GM12878 (cell line): Measurements from ENCODE around the gene PHRF1. TPM values are rescaled to one million over a fixed set of nuclear protein-coding genes. Genes with fewer than 3 reads are reported as not detected.

Experiments
- BHLHE40 ChIP-seq, 2 experiments: fragments of 450-650 bp in 1 of 2; IDR thresholded peaks; 2 replicates each; pipeline ENCODE4 v1.6.1; 2011 to 2017; ENCODE audit warnings: low read depth in 2 of 2, borderline replicate concordance in 1 of 2, improper control_type of control experiment in 1 of 2, low read length in 1 of 2, mild to moderate bottlenecking in 1 of 2
- CHD2 ChIP-seq: IDR thresholded peaks from 2 replicates; pipeline ENCODE4 v1.6.1; 2011; ENCODE audit warnings: low read depth, low read length, improper control_type of control experiment, borderline replicate concordance
- CREM ChIP-seq: IDR thresholded peaks from 2 replicates; pipeline ENCODE4 v1.6.1; 2014; ENCODE audit warnings: antibody characterized with exemption, low read depth
- HCFC1 ChIP-seq: fragments of 150-350 bp; IDR thresholded peaks from 2 replicates; pipeline ENCODE4 v1.6.1; 2014; ENCODE audit warnings: low read length
- KLF5 ChIP-seq: fragments of 450-650 bp; IDR thresholded peaks from 2 replicates; pipeline ENCODE4 v1.6.1; 2014; ENCODE audit warnings: mild to moderate bottlenecking; ENCODE audit not compliant: partially characterized antibody
- LARP7 ChIP-seq: fragments of 450-650 bp; IDR thresholded peaks from 2 replicates; pipeline ENCODE4 v1.6.1; 2017; ENCODE audit warnings: mild to moderate bottlenecking
- MEF2A ChIP-seq: IDR thresholded peaks from 2 replicates; pipeline ENCODE4 v1.6.1; 2011; ENCODE audit warnings: low read depth, mild to moderate bottlenecking, low read length, moderate library complexity; ENCODE audit not compliant: insufficient read depth
- MEF2B ChIP-seq: fragments of 450-650 bp; IDR thresholded peaks from 2 replicates; pipeline ENCODE4 v1.6.1; 2018; ENCODE audit warnings: mild to moderate bottlenecking, moderate library complexity; ENCODE audit not compliant: partially characterized antibody, poor library complexity, severe bottlenecking
- MTA3 ChIP-seq: IDR thresholded peaks from 2 replicates; pipeline ENCODE4 v1.6.1; 2012; ENCODE audit warnings: low read length, inconsistent platforms, borderline replicate concordance
- MXI1 ChIP-seq: fragments of 150-350 bp; IDR thresholded peaks from 2 replicates; pipeline ENCODE4 v1.6.1; 2011; ENCODE audit warnings: low read depth, mild to moderate bottlenecking, inconsistent platforms, low read length, improper control_type of control experiment
- NR2F1 ChIP-seq: fragments of 450-650 bp; conservative IDR thresholded peaks from 2 replicates; pipeline ENCODE4 v1.6.1; 2017; ENCODE audit warnings: mild to moderate bottlenecking
- PAX5 ChIP-seq: IDR thresholded peaks from 2 replicates; pipeline ENCODE4 v1.6.1; 2011; ENCODE audit warnings: low read depth, low read length, borderline replicate concordance
- POU2F2 ChIP-seq: IDR thresholded peaks from 3 replicates; pipeline ENCODE4 v1.6.1; 2011; ENCODE audit warnings: low read depth, mild to moderate bottlenecking, low read length, borderline replicate concordance
- RAD51 ChIP-seq: fragments of 450-650 bp; IDR thresholded peaks from 2 replicates; pipeline ENCODE4 v1.6.1; 2016; ENCODE audit warnings: moderate library complexity, mild to moderate bottlenecking, inconsistent platforms
- RB1 ChIP-seq: fragments of 450-650 bp; formaldehyde crosslinking; IDR thresholded peaks from 2 replicates; pipeline ENCODE4 v1.6.1; 2017; ENCODE audit warnings: mild to moderate bottlenecking, borderline replicate concordance
- SIX5 ChIP-seq: IDR thresholded peaks from 2 replicates; pipeline ENCODE4 v1.6.1; 2011; ENCODE audit warnings: mild to moderate bottlenecking, low read depth, low read length, moderate library complexity; ENCODE audit not compliant: severe bottlenecking
- SPI1 ChIP-seq: IDR thresholded peaks from 2 replicates; pipeline ENCODE4 v1.6.1; 2011; ENCODE audit warnings: low read depth, mild to moderate bottlenecking, low read length, moderate library complexity, borderline replicate concordance; ENCODE audit not compliant: insufficient read depth
- STAT3 ChIP-seq: IDR thresholded peaks from 2 replicates; pipeline ENCODE4 v1.6.1; 2011; ENCODE audit warnings: low read depth, low read length, improper control_type of control experiment
- TAF1 ChIP-seq: IDR thresholded peaks from 2 replicates; pipeline ENCODE4 v1.6.1; 2011; ENCODE audit warnings: mild to moderate bottlenecking, low read depth, low read length, borderline replicate concordance
- TCF3 ChIP-seq: IDR thresholded peaks from 2 replicates; pipeline ENCODE4 v1.6.1; 2012; ENCODE audit warnings: low read depth, mild to moderate bottlenecking, low read length, borderline replicate concordance; ENCODE audit not compliant: insufficient read depth
- ZNF622 ChIP-seq: fragments of 450-650 bp; IDR thresholded peaks from 2 replicates; pipeline ENCODE4 v1.6.1; 2017; ENCODE audit warnings: mild to moderate bottlenecking, inconsistent platforms
- polyA plus RNA-seq, 11 experiments: library from polyadenylated mRNA; depleted of rRNA in 4 of 11; unstranded in 6 of 11; stranded (reverse) in 5 of 11; fragments of >200 nt; fragmentation: Nextera tagmentation in 4 of 11; fragmentation: Illumina TruSeq in 1 of 11; extraction: Ambion mirVana in 4 of 11; extraction: Trizol in 1 of 11; gene quantifications; 1 replicate in 1 of 11; 2 replicates in 10 of 11; pipeline versions ENCODE4 v1.2.1 to v1.2.3, GENCODE V29; 2011 to 2016; ENCODE audit warnings: inconsistent platforms in 2 of 11, missing spikeins in 2 of 11, low read depth in 1 of 11
- total RNA-seq, 4 experiments: library from RNA; depleted of rRNA in 3 of 4; stranded (reverse); fragments of >200 nt in 3 of 4; fragmentation: Illumina TruSeq in 1 of 4; extraction: Trizol in 1 of 4; gene quantifications; 2 replicates each; pipeline versions ENCODE4 v1.2.1 to v1.2.3, GENCODE V29; 2013 to 2021
- TF ChIP-seq, protein P1 (sequence below): fragments of 450-650 bp; IDR thresholded peaks from 2 replicates; pipeline ENCODE4 v1.6.1; 2017; ENCODE audit warnings: mild to moderate bottlenecking
- TF ChIP-seq, protein P2 (sequence below): fragments of 450-650 bp; IDR thresholded peaks from 2 replicates; pipeline ENCODE4 v1.6.1; 2014; ENCODE audit warnings: mild to moderate bottlenecking
- TF ChIP-seq, protein P3 (sequence below): fragments of 450-650 bp; IDR thresholded peaks from 2 replicates; pipeline ENCODE4 v1.6.1; 2018; ENCODE audit warnings: borderline replicate concordance, mild to moderate bottlenecking; ENCODE audit not compliant: partially characterized antibody

PHRF1 gene
- total and polyA plus RNA-seq, 10 of the 15 experiments (the other 5 are each of a cell fraction or from before 2014, with no cell fraction given): 0.13 to 43.5 (median 15.1) TPM

DNA sequence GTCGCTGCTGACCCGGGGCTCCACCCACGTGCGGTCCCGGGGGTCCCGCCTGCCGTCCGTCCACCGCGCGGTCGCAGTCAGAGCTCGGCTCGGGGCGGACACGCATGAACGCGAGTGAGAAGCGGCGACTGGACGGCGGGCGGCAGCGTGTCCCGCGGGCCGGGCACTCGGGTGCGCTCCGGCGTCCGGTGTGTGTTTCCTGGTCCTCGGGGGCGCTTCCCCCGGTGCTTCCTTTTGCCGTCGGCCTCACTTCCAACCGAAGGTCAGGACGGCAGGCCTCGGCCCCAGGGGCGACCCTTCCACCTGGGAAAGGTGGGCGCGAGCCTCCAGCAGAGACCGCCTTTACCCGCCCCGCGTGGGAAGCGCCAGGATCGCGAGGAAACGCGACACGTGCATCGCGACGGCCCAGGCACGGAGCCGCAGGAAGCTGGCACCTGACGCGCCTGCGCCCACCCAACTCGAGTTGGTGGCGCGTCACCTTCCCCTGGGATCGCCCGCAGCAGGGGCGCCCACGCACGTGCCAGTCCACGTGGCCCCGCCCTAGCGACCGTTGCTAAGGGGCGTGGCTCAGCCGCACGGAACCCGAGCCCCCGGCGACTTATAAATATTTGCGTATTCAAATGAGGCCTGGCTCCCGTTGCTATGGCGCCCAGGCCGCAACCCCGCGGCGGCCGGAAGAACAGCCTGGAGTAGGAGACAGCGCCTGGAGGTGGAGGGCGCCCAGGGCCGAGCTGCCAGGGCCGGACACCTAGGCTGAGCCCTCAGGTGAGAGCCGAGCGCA lies 39.2 kb upstream of the PHRF1 start, which contains the start of gene LRRC56 (continued):
- TF ChIP-seq MEF2B (peak; percentile 98), MXI1 (peak; percentile 98), LARP7 (no peak; the same call in none of the 2 replicates), BHLHE40 (IDR thresholded peaks at IDR 0.05; ENCODE audit: borderline replicate concordance in 1 of 2, low read depth in 2 of 2, low read length in 1 of 2) (peak; percentile 100), HCFC1 (no peak; the same call in 1 of the 2 replicates), NR2F1 (no peak; the same call in 1 of the 2 replicates), KLF5 (peak; percentile 50), SPI1 (no peak), ZNF622 (no peak), SIX5 (no peak), MEF2A (no peak), PAX5 (peak; percentile 56), RAD51 (peak; percentile 88), STAT3 (no peak), CHD2 (peak; percentile 18; the same call in 1 of the 2 replicates), RB1 (peak; percentile 74; the same call in 1 of the 2 replicates), CREM (no peak; the same call in 1 of the 2 replicates), MTA3 (no peak), POU2F2 (peak; percentile 97), TCF3 (no peak), TAF1 (peak; percentile 58; the same call in 1 of the 2 replicates)
- TF ChIP-seq, protein P1, sequence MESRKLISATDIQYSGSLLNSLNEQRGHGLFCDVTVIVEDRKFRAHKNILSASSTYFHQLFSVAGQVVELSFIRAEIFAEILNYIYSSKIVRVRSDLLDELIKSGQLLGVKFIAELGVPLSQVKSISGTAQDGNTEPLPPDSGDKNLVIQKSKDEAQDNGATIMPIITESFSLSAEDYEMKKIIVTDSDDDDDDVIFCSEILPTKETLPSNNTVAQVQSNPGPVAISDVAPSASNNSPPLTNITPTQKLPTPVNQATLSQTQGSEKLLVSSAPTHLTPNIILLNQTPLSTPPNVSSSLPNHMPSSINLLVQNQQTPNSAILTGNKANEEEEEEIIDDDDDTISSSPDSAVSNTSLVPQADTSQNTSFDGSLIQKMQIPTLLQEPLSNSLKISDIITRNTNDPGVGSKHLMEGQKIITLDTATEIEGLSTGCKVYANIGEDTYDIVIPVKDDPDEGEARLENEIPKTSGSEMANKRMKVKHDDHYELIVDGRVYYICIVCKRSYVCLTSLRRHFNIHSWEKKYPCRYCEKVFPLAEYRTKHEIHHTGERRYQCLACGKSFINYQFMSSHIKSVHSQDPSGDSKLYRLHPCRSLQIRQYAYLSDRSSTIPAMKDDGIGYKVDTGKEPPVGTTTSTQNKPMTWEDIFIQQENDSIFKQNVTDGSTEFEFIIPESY: no peak
- TF ChIP-seq, protein P2, sequence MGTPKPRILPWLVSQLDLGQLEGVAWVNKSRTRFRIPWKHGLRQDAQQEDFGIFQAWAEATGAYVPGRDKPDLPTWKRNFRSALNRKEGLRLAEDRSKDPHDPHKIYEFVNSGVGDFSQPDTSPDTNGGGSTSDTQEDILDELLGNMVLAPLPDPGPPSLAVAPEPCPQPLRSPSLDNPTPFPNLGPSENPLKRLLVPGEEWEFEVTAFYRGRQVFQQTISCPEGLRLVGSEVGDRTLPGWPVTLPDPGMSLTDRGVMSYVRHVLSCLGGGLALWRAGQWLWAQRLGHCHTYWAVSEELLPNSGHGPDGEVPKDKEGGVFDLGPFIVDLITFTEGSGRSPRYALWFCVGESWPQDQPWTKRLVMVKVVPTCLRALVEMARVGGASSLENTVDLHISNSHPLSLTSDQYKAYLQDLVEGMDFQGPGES: peak; percentile 8; the same call in 1 of the 2 replicates
- TF ChIP-seq, protein P3, sequence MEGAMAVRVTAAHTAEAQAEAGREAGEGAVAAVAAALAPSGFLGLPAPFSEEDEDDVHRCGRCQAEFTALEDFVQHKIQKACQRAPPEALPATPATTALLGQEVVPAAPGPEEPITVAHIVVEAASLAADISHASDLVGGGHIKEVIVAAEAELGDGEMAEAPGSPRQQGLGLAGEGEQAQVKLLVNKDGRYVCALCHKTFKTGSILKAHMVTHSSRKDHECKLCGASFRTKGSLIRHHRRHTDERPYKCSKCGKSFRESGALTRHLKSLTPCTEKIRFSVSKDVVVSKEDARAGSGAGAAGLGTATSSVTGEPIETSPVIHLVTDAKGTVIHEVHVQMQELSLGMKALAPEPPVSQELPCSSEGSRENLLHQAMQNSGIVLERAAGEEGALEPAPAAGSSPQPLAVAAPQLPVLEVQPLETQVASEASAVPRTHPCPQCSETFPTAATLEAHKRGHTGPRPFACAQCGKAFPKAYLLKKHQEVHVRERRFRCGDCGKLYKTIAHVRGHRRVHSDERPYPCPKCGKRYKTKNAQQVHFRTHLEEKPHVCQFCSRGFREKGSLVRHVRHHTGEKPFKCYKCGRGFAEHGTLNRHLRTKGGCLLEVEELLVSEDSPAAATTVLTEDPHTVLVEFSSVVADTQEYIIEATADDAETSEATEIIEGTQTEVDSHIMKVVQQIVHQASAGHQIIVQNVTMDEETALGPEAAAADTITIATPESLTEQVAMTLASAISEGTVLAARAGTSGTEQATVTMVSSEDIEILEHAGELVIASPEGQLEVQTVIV: no peak
